AG09319 (cell line): ENCODE results near the gene HES5.

Experiments used
- DNase-seq: peaks from one replicate; pipeline ENCODE4 v3.0.0-alpha.2; 2010; ENCODE audit warnings: low read depth; ENCODE audit errors: extremely low read depth
- TF ChIP-seq, protein P1 (sequence below): IDR thresholded peaks from 2 replicates; pipeline ENCODE4 v1.5.1; 2011; ENCODE audit warnings: low read depth, mild to moderate bottlenecking, inconsistent platforms, low read length, moderate library complexity

HES5 gene

DNA sequence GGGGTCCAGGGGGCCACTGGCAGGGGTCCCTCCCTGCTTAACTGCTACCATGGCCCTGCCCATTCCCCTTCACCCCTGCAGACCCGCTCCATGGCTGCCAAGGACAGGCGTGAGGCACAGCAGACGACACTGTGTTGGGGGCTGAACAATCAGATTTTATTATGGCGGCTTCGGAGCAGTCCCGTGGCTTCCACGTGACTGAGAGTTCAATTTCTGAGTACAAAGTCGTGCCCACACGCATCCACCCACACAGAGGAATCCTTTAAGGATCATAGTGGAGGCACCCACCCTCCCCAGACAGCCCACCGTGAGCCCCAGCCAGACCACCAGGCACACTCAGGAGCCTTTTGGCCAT lies 1.5 kb downstream of the HES5 start:
- DNase-seq = no peak
- TF ChIP-seq, protein P1, sequence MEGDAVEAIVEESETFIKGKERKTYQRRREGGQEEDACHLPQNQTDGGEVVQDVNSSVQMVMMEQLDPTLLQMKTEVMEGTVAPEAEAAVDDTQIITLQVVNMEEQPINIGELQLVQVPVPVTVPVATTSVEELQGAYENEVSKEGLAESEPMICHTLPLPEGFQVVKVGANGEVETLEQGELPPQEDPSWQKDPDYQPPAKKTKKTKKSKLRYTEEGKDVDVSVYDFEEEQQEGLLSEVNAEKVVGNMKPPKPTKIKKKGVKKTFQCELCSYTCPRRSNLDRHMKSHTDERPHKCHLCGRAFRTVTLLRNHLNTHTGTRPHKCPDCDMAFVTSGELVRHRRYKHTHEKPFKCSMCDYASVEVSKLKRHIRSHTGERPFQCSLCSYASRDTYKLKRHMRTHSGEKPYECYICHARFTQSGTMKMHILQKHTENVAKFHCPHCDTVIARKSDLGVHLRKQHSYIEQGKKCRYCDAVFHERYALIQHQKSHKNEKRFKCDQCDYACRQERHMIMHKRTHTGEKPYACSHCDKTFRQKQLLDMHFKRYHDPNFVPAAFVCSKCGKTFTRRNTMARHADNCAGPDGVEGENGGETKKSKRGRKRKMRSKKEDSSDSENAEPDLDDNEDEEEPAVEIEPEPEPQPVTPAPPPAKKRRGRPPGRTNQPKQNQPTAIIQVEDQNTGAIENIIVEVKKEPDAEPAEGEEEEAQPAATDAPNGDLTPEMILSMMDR = no peak

DNA sequence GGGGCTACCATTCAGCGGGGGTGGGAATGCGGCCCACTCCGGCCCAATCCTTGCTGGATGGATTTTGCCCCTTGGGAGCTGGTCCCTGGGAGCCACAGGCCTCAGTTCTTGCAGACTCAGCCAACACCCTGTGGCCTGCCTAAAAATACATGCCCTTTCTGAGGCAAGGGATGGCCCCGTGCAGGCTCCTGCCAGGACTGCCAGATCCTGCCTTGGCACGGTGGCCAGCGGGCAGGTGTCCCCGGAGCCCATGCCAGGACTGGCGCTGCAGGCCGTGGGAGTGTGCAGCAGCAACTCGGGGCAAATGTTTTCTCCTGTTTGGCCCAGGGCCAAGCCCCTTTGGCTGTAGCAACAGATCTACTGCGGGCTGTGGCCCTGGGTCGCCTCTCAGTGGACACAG lies 2.0 kb downstream of the HES5 start:
- no peak for DNase-seq
- TF ChIP-seq, protein P1 = no peak

DNA sequence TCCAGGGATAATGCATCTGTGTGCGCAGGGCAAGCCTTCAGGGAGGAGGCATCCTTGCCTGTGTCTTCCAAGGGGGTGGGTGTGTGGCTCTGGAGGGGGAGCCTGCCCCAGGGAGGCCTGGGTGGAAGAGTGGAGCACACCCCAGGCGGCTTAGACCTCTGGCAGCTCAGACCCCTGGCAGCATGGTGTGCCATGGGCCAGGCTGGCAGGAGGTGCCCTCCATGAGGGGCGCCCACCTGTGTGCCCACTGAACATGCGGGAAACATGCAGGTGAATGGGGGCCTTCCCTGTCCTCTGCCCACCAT lies 2.6 kb downstream of the HES5 start:
- TF ChIP-seq, protein P1 = no peak
- no peak for DNase-seq

DNA sequence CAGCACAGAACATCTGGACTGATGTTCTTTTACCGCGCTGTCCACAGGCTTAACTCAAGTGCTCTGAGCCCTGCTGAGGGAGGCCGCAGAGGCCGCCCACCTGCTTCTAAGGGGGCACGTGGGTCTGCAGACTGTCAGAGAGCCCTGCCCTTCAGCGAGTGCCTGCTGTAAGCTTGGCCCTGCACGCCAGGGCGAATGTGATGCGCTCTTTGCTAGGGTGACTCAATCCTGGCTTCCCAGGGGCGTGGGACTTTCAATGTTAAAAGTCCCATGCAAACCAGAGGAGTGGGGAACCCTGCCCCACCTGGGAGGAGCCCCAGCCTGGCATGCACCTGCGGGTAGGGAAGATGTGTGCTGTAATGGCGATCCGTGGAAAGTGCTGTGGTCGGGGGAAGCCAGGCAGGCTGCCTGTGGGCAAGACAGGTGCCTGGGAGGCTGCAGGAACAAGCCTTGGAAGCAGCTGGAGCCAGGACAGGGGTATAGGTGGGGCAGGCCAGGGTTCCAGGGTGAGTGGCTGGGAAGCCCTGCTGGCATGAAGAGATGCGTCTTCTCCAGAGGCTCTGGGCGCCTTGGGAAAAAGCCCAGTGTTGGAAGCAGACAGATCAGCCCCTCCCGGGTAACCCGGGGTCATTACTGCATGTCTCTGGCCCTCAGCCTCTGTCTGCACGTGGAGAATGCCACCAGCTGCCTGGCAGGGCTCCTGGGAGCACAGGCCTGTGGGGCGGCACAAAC lies 3.1 kb downstream of the HES5 start:
- no peak for DNase-seq
- TF ChIP-seq, protein P1 = no peak

DNA sequence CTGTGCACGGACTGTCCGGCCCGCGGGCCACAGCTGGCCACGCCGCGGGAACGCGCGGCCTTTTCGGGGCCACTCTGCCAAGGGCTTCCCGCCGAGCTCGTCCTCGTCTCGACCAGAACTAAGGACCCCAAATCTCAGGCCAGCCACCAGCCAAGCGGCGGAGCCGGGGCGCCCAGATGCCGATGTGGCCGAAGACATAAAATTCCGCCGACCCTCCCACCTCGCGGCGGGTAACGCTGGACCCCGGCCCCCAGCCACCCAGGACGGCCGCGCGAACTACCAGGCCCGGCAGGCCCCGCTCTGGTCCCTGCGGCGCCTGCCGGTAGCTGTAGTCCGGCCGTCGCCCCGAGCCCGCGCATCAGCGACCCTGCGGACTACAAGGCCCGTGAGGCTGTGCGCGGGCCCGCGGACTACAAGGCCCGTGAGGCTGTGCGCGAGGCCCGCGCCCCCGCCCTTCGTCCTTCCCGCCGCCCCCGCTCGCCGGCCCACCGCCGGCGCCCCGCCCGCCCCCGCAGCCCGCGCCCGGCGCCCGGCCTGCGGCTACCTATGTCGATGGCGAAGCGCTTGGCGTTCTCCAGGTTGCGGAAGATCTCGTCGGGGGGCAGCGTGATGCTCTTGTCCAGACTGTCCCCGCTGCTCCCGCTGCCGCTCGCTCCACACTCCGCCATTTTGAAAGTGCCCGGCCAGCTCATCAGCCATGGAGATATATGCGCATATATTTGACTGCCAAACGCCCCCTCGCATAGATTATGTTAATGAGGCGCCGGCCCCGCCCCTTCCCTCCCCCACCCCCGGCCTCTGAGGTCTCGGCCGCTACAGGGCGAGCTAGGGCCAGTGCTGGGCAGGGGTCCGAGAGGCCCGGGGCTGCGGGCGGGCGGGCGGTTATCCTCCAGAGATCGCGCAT lies 3.9 kb downstream of the HES5 start, which contains the start of gene PANK4:
TSS of gene PANK4 (minus strand) at position 677 of the 904 bp plus-strand sequence. CDS start at position 668, 9 bp downstream.
- TF ChIP-seq, protein P1 = no peak
- peak; percentile 78 for DNase-seq

DNA sequence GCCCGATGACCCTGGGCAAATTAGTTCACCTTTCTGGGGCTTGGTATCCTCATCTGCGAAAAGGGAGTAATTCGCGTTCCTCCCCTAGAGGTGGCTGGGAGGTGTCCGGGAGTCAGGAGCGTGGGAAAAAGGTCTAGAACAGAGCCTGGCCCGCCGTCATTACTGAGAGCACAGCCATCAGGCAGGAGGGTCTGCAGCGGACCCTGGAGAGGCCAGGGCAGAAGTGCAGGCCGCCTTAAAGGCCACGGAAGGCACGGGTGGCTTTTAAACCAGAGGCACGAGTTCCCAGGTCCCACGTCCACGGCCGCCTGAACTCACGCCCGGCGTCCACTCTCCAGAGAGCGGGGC lies 4.5 kb downstream of the HES5 start:
- TF ChIP-seq, protein P1 = no peak
- no peak for DNase-seq
